Progenitor cell of endocrine pancreas (in vitro differentiated cells): ENCODE results near the gene GGTLC2. TPM values are rescaled to one million over a fixed set of nuclear protein-coding genes. Genes with fewer than 3 reads are reported as not detected.
"Not testable (repeated sequence)": the region's sequence is repeated elsewhere in the genome, so short reads cannot be mapped to it uniquely, and the experiment has no call there.

Experiments
- DNase-seq: peaks from one replicate; pipeline ENCODE4 v3.0.0; 2021; ENCODE audit warnings: low spot score; ENCODE audit not compliant: unreplicated experiment
- H3K27ac Mint-ChIP-seq: 2 replicates; pipeline ENCODE4 v1.8.0; 2021; ENCODE audit warnings: mild to moderate bottlenecking, moderate library complexity, mixed read lengths
- H3K27me3 Mint-ChIP-seq: 2 replicates; pipeline ENCODE4 v1.8.0; 2021; ENCODE audit warnings: mixed read lengths
- H3K36me3 Mint-ChIP-seq: 2 replicates; pipeline ENCODE4 v1.8.0; 2022; ENCODE audit warnings: mixed read lengths; ENCODE audit not compliant: insufficient read depth
- H3K4me1 Mint-ChIP-seq: 2 replicates; pipeline ENCODE4 v1.8.0; 2021; ENCODE audit warnings: low read depth, mixed read lengths
- H3K4me3 Mint-ChIP-seq: 2 replicates; pipeline ENCODE4 v1.8.0; 2021; ENCODE audit warnings: low read depth, mild to moderate bottlenecking, moderate library complexity, mixed read lengths
- H3K9me3 Mint-ChIP-seq: 2 replicates; pipeline ENCODE4 v1.8.0; 2021; ENCODE audit warnings: low read depth, mixed read lengths
- total RNA-seq: library from RNA; stranded (reverse); gene quantifications from 2 replicates; pipeline ENCODE4 v1.2.1, GENCODE V29; 2021
- TF ChIP-seq, protein P1 (sequence below): fragments of 200-600 bp; sonication (generic); IDR thresholded peaks from one replicate; pipeline ENCODE4 v1.5.0; 2021; ENCODE audit warnings: antibody characterized with exemption, mild to moderate bottlenecking; ENCODE audit not compliant: unreplicated experiment

GGTLC2 gene
- total RNA-seq, 1 donor from 2014 or later, result not detected

DNA sequence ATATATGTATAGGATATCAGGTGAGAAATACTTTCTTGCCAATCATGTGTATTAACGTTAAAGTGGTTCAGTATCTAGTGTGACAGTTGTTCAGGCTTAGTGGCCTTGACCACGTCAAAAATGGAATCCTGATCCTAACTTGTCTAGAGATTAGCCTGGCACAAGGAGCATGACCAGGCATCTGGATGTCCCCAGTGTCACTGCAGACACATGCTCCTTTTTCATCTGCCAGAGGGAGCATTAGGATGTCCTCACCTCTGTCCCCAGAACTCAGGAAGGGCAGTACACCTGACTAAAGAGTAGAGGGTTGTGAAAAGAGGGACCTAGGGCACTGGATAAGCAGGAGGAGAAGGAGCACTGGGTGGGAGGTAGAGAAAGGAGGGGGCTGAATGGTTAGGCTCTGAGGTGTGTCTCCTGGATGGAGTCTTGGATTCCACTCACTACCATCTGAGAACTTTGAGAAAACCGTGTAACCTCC lies 40.9 kb upstream of the GGTLC2 start:
- TF ChIP-seq, protein P1, sequence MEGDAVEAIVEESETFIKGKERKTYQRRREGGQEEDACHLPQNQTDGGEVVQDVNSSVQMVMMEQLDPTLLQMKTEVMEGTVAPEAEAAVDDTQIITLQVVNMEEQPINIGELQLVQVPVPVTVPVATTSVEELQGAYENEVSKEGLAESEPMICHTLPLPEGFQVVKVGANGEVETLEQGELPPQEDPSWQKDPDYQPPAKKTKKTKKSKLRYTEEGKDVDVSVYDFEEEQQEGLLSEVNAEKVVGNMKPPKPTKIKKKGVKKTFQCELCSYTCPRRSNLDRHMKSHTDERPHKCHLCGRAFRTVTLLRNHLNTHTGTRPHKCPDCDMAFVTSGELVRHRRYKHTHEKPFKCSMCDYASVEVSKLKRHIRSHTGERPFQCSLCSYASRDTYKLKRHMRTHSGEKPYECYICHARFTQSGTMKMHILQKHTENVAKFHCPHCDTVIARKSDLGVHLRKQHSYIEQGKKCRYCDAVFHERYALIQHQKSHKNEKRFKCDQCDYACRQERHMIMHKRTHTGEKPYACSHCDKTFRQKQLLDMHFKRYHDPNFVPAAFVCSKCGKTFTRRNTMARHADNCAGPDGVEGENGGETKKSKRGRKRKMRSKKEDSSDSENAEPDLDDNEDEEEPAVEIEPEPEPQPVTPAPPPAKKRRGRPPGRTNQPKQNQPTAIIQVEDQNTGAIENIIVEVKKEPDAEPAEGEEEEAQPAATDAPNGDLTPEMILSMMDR, result no peak
- H3K4me3 Mint-ChIP-seq, result no peak overlapping the region
- H3K27me3 Mint-ChIP-seq, result peaks cover 65% of the 10 kb centered on the region
- no peaks in the 10 kb centered on the region for H3K4me1 Mint-ChIP-seq
- peaks cover 3% of the 10 kb centered on the region for H3K9me3 Mint-ChIP-seq
- no peak for DNase-seq
- H3K27ac Mint-ChIP-seq, result no peak overlapping the region
- H3K36me3 Mint-ChIP-seq, result no peaks in the 10 kb centered on the region

DNA sequence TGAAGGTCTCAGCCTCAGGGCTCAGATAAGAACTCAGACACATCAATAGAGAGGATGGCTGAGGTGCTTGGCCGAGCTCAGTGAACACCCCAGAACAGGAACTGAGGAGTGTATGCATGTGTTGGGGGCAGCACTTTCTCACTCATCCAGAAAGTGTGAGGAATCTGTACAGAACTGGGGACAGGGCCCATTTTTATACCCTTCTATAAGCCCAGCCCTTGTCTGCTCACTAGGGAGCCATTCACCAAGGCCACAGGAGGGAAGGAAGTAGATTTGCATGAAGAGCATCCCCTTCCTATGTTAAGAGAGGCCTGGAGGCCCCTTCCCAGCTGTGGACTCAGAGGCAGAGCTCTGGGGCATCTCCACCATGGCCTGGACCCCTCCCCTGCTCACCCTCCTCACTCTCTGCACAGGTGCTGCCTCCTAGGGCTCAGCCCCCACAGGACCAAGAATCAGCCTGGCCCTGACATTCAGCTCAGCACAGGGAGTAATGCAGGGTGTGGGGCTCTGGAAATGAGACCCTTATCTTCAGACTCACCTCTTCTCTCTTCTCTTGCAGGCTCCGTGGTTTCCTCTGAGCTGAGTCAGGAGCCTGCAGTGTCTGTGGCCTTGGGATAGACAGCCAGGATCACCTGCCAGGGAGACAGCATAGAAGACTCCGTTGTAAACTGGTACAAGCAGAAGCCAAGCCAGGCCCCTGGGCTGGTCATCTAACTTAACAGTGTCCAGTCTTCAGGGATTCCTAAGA lies 39.9 kb upstream of the GGTLC2 start:
- no peaks in the 10 kb centered on the region for H3K36me3 Mint-ChIP-seq
- H3K27ac Mint-ChIP-seq, result no peak overlapping the region
- no peaks in the 10 kb centered on the region for H3K4me1 Mint-ChIP-seq
- no peak for DNase-seq
- TF ChIP-seq, protein P1, result no peak
- H3K9me3 Mint-ChIP-seq, result peaks cover 3% of the 10 kb centered on the region
- no peak overlapping the region for H3K4me3 Mint-ChIP-seq
- H3K27me3 Mint-ChIP-seq, result peaks cover 63% of the 10 kb centered on the region

DNA sequence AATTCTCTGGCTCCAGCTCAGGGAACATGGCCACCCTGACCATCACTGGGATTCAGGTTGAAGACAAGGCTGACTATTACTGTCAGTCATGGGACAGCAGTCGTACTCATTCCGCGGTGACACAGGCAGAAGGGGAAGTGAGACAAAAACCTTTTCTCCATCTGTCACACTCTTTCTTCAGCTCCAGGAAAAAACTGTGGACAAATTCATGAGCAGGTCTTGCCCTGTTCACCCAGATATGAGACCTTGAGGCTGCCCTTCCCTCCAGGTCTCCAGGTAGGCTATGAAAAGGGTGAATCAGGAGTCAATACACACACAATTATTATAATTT lies 39.4 kb upstream of the GGTLC2 start:
- Mint-ChIP-seq H3K27me3 (peaks cover 64% of the 10 kb centered on the region), H3K4me3 (no peak overlapping the region), H3K27ac (no peak overlapping the region), H3K36me3 (no peaks in the 10 kb centered on the region), H3K9me3 (peaks cover 3% of the 10 kb centered on the region), H3K4me1 (no peaks in the 10 kb centered on the region)
- DNase-seq, result no peak
- TF ChIP-seq, protein P1, result no peak

DNA sequence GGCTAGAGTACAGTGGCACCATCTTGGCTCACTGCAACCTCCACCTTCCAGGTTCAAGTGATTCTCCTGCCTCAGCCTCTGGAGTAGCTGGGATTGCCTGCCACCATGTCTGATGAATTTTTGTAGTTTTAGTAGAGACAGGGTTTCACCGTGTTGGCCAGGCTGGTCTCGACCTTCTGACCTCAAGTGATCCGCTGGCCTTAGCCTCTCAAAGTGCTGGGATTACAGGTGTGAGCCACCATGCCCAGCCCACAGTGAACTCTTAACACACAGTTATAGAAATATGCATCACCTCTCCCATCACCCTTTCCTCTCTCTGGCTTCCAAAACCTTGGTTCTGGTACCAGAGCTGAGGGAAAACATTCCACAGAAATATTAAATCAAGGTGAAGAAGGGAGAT lies 36.4 kb upstream of the GGTLC2 start:
- peaks cover 70% of the 10 kb centered on the region for H3K27me3 Mint-ChIP-seq

DNA sequence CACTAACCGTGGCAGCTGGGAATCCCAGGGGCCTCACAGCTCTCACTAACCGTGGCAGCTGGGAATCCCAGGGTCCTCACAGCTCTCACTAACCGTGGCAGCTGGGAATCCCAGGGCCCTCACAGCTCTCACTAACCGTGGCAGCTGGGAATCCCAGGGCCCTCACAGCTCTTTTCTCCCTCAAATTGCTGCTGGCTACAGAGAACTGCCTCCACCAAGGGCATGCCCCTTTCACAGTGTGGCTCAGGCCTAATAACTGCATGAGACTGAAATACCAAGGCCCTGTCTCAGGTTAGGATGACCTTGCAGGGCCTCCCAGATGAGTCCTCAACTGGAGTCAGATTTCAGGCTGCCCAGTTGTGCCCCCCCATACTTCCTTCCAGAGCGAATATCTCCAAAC lies 35.1 kb upstream of the GGTLC2 start:
- Mint-ChIP-seq H3K9me3 (peaks cover 3% of the 10 kb centered on the region), H3K27ac (no peak overlapping the region), H3K27me3 (peaks cover 69% of the 10 kb centered on the region), H3K4me1 (no peaks in the 10 kb centered on the region), H3K4me3 (no peak overlapping the region), H3K36me3 (no peaks in the 10 kb centered on the region)
- no peak for DNase-seq
- TF ChIP-seq, protein P1, result no peak

More for the DNA sequence above, 36.4 kb upstream of the GGTLC2 start:
- not testable (repeated sequence) for H3K9me3 Mint-ChIP-seq, H3K4me1 Mint-ChIP-seq, H3K27ac Mint-ChIP-seq, H3K4me3 Mint-ChIP-seq, H3K36me3 Mint-ChIP-seq, DNase-seq

DNA sequence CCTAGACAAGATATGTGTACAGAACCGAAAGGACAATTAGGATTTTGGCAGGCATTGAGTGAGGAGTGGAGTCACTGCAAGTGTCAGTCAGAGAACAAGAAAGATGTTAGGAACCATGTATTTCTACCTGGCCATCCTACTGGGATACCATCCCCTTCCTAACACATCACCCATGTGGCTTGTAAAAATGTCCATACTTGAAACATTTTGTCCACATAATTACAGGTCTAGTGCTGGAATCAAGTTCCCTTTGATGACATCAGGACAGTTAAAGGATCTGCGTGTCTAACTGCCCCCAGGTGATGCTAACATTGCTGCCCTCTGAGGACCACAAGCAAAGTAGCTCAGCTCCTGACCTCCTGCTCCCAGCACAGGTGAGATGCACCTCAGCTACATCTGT lies 31.9 kb upstream of the GGTLC2 start:
- no peak overlapping the region for H3K4me3 Mint-ChIP-seq
- H3K27me3 Mint-ChIP-seq, result peaks cover 83% of the 10 kb centered on the region

More for the DNA sequence above, 31.9 kb upstream of the GGTLC2 start:
- Mint-ChIP-seq H3K9me3 (peaks cover under 1% of the 10 kb centered on the region), H3K4me1 (peaks cover 3% of the 10 kb centered on the region), H3K36me3 (no peaks in the 10 kb centered on the region), H3K27ac (no peak overlapping the region)
- TF ChIP-seq, protein P1, result no peak
- no peak for DNase-seq
